Tibial artery (tissue), 4 donors: ENCODE measurements around the gene ZNF248.

Experiments used
- DNase-seq, 2 donors: peaks; one replicate each; pipeline ENCODE4 v3.0.0-alpha.2; 2019
- H3K27ac ChIP-seq, 2 donors: fragments of 200-600 bp; sonication (generic) in 1 of 2; 1 replicate in 1 of 2; 2 replicates in 1 of 2; pipeline ENCODE4 v1.5.1; 2018 to 2019; ENCODE audit warnings: mild to moderate bottlenecking in 1 of 2
- H3K27me3 ChIP-seq, 2 donors: fragments of 200-600 bp; sonication (generic) in 1 of 2; one replicate each; pipeline versions ENCODE4 v1.5.1 to v1.6.0; 2016 to 2019
- H3K36me3 ChIP-seq, 3 donors: fragments of 200-600 bp; sonication (generic) in 2 of 3; one replicate each; pipeline ENCODE4 v1.5.1; 2016 to 2019; ENCODE audit warnings: mild to moderate bottlenecking in 2 of 3
- H3K4me1 ChIP-seq, 4 donors: fragments of 200-600 bp; sonication (generic) in 2 of 4; 1 replicate in 3 of 4; 2 replicates in 1 of 4; pipeline ENCODE4 v1.5.1; 2016 to 2019
- H3K4me3 ChIP-seq, 2 donors: fragments of 200-600 bp; sonication (generic) in 1 of 2; 1 replicate in 1 of 2; 2 replicates in 1 of 2; pipeline ENCODE4 v1.5.1; 2018 to 2019; ENCODE audit warnings: mild to moderate bottlenecking in 2 of 2
- H3K9me3 ChIP-seq, 3 donors: fragments of 200-600 bp; sonication (generic) in 1 of 3; one replicate each; pipeline ENCODE4 v1.5.1; 2016 to 2019
- intact Hi-C: fragments of 100-400 bp; cut with DNase I; formaldehyde crosslinking; loops from one replicate; pipeline ENCODE4 v1.15.0; 2023; ENCODE audit warnings: low total_unique reads
- TF ChIP-seq, protein P1 (sequence below), 2 experiments: fragments of 200-600 bp in 1 of 2; fragments of 450-650 bp in 1 of 2; IDR thresholded peaks; one replicate each; pipeline ENCODE4 v1.5.1; 2017 to 2019; ENCODE audit warnings: antibody characterized with exemption in 2 of 2, mild to moderate bottlenecking in 1 of 2, moderate library complexity in 1 of 2

Gene ZNF248

DNA sequence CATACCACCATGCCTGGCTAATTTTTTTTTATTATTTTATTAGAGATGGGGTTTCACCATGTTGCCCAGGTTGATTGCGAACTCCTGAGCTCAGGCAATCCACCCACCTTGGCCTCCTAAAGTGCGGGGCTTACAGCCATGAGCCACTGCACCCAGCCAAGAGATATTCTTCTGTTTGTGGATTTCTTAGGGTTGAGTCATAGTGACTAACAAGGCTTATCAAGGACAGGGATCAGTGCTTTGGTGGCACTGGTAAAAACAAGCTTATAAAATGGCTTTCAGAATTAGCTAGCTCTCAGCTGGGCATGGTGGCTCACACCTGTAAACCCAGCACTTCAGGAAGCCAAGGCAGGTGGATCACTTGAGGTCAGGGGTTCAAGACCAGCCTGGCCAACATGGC is 122.4 kb downstream of the ZNF248 start:
- Histone ChIP-seq H3K4me1 (no peaks in the 10 kb centered on the region), H3K36me3 (no peaks in the 10 kb centered on the region), H3K27ac (no peak overlapping the region), H3K9me3 (no peaks in the 10 kb centered on the region), H3K4me3 (no peak overlapping the region), H3K27me3 (no peaks in the 10 kb centered on the region)
- DNase-seq: no peak
- intact Hi-C loops: no loop called here
- TF ChIP-seq, protein P1, sequence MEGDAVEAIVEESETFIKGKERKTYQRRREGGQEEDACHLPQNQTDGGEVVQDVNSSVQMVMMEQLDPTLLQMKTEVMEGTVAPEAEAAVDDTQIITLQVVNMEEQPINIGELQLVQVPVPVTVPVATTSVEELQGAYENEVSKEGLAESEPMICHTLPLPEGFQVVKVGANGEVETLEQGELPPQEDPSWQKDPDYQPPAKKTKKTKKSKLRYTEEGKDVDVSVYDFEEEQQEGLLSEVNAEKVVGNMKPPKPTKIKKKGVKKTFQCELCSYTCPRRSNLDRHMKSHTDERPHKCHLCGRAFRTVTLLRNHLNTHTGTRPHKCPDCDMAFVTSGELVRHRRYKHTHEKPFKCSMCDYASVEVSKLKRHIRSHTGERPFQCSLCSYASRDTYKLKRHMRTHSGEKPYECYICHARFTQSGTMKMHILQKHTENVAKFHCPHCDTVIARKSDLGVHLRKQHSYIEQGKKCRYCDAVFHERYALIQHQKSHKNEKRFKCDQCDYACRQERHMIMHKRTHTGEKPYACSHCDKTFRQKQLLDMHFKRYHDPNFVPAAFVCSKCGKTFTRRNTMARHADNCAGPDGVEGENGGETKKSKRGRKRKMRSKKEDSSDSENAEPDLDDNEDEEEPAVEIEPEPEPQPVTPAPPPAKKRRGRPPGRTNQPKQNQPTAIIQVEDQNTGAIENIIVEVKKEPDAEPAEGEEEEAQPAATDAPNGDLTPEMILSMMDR (IDR thresholded peaks at IDR 0.05): no peak
